GM21786 (cell line): Measurements from ENCODE around the gene CACNG5.

Experiments
- ATAC-seq: cut with Tn5 transposase; IDR thresholded peaks from one replicate; pipeline ENCODE4 v1.9.1; 2021; ENCODE audit not compliant: unreplicated experiment

The CACNG5 gene

GRCh38 chr17:66903781-66904180 is 68.9 kb downstream of the CACNG5 start:
- no peak for ATAC-seq

- ATAC-seq, result no peak
Observed at GRCh38 chr17:66904760-66905624, 70.1 kb downstream of the CACNG5 start.

GRCh38 chr17:66906321-66907278 is 71.7 kb downstream of the CACNG5 start:
- no peak for ATAC-seq

GRCh38 chr17:66909804-66910373 is 75.0 kb downstream of the CACNG5 start:
- ATAC-seq, result no peak

- ATAC-seq, result no peak
Observed at GRCh38 chr17:66910651-66911285, 75.9 kb downstream of the CACNG5 start.

- no peak for ATAC-seq
Observed at GRCh38 chr17:66915204-66915611, 80.3 kb downstream of the CACNG5 start.

GRCh38 chr17:66915792-66916191 is 80.9 kb downstream of the CACNG5 start:
- no peak for ATAC-seq

- no peak for ATAC-seq
Observed at GRCh38 chr17:66916946-66917345, 82.0 kb downstream of the CACNG5 start.

GRCh38 chr17:66918896-66919295 is 84.0 kb downstream of the CACNG5 start:
- ATAC-seq, result no peak

- ATAC-seq, result no peak
Observed at GRCh38 chr17:66920435-66920834, 85.5 kb downstream of the CACNG5 start.

- ATAC-seq, result no peak
Observed at GRCh38 chr17:66920950-66921349, 86.0 kb downstream of the CACNG5 start.

GRCh38 chr17:66923886-66924285 is 89.0 kb downstream of the CACNG5 start:
- ATAC-seq, result no peak

GRCh38 chr17:66925811-66926500 is 91.0 kb downstream of the CACNG5 start:
- no peak for ATAC-seq

- no peak for ATAC-seq
Observed at GRCh38 chr17:66928949-66929348, 94.0 kb downstream of the CACNG5 start.

GRCh38 chr17:66929591-66929990 is 94.7 kb downstream of the CACNG5 start:
- no peak for ATAC-seq

GRCh38 chr17:66930933-66931332 is 96.0 kb downstream of the CACNG5 start:
- ATAC-seq, result no peak

GRCh38 chr17:66932311-66932710 is 97.4 kb downstream of the CACNG5 start:
- ATAC-seq, result no peak

- no peak for ATAC-seq
Observed at GRCh38 chr17:66934040-66934439, 99.1 kb downstream of the CACNG5 start.
